ENCODE measurements around the gene FANCC. TPM values are rescaled to one million over a fixed set of nuclear protein-coding genes. Genes with fewer than 3 reads are reported as not detected.

FANCC gene
- total RNA-seq, 1 experiment from 2014 or later, result 23.6 TPM

DNA sequence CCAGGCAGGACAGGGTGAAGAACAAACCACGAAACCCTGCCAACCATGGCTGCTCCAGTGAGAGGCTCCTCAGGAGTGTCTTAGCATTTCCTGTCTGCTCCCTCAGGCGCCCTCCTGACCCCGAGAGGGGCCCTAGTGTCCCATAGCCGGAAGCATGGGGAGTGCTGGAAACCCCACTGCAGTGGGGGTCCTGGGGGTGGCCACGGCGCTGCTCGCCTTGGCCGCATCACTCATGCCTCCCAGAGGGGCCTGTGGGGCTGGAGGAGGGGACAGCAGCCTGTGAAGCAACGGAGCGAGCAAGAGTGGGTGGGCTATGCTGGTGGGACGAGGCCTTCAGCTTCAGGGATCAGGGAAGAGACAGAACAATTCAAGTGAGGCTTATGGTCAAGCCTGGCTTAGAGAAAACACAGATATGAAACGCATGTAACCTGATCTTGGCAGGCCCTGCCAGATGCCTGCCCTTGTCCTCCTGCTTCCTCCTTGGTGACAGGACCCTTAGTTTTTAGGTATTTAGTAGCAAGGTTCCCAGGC, 219.1 kb downstream of the FANCC start:
- in situ Hi-C loops (cut with HindIII; ENCODE audit: low sequenced_read_pairs), result no loop called here
- no peak for DNase-seq (ENCODE audit: low spot score)

DNA sequence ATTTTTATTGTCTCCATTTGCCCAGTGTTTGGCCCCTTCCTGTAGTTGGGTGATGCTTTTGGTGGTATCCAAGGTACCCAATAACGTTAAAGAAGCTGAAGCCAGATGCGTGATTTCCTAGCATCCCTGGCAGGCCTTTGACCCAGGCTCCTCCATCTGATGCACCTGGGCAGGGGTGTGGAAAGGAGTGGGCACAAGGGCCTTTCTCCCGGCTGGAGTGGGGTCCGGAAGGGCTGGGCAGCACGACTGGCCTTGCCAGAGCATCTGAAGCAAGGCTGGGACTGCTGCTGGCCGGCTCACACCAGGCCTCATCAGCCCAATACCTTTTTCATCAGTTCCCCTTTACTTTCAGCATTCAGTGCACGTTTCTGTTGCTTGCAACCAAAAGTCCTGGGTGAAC, 220.2 kb downstream of the FANCC start:
- in situ Hi-C loops (cut with HindIII; ENCODE audit: low sequenced_read_pairs), result no loop called here
- DNase-seq (ENCODE audit: low spot score), result no peak

DNA sequence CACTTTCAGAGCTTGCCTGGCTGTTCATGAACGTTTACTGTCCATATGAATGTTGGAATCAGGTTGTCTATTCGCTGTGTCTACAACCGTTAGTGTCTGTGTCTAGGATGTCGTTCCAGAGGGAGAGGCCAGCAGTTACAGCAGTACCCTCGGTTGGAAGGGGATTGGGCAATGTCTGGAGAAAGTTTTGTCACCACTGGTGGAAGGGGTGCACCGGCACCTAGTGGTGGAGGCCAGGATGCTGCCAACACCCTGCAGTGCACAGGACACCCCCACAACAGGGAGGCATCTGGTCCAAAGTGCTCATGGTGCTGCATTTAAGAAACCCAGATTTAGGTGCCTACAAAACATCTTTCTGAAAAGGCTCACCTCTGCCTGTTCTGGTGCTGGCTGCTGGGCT, 220.7 kb downstream of the FANCC start:
- DNase-seq (ENCODE audit: low spot score), result no peak
- in situ Hi-C loops (cut with HindIII; ENCODE audit: low sequenced_read_pairs), result no loop called here

DNA sequence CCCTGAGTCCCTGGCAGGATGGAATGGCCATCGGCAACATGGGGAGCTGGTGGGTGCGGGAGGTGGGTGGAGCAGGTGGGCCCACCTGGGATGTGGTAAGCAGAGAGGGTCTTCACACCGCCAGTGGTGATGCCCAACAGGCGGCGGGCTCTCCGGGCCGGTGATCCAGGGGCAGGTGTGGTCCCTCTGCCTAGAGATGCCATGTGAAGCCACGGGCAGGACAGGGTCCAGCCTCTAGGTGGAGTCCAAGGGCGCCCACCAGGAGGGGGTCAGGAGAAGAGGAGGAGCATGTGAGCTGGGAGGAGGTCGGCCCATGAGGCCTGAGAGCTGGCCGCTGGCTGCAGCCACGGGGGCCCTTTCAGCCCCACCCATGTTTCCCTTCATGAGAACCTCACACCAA, 221.1 kb downstream of the FANCC start:
- in situ Hi-C loops (cut with HindIII; ENCODE audit: low sequenced_read_pairs), result no loop called here
- DNase-seq (ENCODE audit: low spot score), result no peak

DNA sequence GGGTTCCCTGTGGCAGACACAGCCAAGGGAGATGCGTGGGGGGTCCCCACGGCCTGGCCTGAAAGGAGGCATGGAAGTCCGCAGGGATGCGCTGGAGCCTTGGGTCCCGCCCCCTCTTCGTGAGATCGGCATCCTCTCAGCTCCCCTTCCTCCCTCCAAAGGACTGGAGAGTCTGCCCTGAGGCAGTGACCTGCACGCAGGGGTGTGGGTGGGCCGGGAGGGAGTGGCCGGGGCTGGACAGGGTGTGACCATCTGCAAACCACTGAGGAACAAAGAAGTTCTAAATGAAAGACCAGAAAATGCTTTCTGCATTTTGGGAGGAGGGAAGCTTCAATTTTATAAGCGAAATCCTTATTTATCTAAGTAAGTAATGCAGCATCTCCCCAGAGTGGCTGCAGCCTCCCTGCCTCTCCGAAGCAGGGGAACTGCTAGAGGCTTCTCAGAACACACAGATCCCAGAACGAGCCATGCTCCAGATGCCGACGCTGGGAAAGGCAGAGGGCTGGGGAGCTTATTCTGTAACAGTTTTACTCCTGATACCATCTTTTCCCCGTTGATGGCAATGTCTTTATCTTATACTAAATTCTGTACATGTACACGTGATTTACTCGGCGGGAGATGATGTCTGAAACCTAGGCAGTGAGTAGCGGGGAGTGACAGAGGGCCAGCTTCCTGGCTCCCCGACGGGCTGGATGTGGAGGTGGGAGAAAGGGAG, 221.7 kb downstream of the FANCC start:
- DNase-seq (ENCODE audit: low spot score), result no peak
- in situ Hi-C loops (cut with HindIII; ENCODE audit: low sequenced_read_pairs), result no loop called here

DNA sequence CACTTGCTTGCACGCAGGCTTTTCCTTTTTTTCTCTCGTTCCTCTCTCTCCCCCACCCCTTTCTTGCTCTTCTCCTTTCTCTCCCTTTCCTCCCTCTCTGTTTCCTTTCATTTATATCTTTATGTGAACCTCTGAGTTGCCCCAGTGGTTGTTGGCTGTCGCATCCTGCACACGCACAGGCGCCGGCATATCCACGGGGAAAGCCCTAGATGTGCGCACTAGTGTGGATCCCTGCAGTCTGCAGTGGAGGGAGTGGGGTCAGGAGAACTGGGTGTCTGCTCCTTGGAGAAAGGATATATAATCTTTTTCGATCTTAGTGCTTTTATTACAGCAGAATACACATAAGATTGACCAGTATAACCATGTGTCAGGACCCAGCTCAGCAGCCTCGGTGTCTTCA, 223.5 kb downstream of the FANCC start:
- no peak for DNase-seq (ENCODE audit: low spot score)
- in situ Hi-C loops (cut with HindIII; ENCODE audit: low sequenced_read_pairs), result no loop called here

DNA sequence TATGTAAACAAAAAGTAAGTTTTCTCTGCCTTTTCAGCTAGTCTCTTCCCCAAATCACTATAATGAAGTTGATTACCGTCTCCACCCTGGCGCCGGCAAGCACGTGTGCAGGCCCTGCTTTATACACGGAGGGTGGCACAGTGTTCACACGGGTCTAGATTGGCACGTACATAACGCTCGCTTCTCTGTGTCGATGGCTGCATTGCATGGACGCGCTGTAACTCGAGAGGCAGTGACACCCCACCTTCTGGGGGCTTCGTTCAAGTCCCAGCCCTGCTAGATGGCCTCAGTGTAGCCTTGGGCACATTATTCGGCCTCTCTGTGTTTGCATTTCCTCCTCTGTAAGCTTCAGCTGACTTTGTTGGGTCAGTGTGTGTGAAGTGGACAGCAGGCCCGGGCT, 223.9 kb downstream of the FANCC start:
- in situ Hi-C loops (cut with HindIII; ENCODE audit: low sequenced_read_pairs), result no loop called here
- DNase-seq (ENCODE audit: low spot score), result no peak

DNA sequence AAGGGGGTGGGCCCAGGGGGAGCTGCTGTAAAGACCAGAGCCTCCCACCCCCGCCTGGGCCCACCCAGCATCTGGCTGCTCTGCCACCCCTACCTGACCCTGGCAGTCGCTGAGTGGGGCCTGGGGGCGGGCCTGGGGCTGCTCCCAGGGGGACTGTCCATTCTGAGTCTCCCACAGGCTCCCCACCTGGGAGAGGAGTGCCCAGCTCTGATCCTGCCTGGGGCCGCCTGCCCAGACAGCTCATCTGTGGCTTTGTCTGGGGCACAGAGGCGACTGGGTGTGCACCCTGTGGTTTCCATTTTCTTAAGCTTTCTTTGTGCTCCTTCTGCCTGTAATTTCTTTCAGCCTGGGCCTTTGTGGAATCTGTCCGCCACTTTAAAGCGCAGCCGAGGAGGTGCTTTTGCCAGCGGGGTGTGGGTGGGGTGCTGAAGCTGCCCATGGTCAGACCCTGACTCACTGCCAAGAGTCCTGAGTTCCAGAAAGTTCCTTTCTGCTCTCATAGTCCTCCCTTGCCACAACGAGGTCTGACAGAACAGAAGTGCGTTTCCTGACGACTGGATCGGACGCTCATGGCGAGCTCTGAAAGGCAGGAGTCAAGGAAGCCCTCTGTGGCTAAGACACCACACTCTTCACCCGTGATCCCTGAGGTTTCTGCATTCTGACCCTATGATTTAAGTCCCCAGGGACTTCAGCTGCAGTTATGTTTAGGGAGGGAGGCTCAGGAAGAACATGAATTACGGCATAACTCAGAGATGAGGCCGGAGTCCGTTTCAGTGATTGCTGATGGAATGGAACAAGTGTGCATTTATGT, 225.0 kb downstream of the FANCC start:
- no peak for DNase-seq (ENCODE audit: low spot score)
- in situ Hi-C loops (cut with HindIII; ENCODE audit: low sequenced_read_pairs), result no loop called here

DNA sequence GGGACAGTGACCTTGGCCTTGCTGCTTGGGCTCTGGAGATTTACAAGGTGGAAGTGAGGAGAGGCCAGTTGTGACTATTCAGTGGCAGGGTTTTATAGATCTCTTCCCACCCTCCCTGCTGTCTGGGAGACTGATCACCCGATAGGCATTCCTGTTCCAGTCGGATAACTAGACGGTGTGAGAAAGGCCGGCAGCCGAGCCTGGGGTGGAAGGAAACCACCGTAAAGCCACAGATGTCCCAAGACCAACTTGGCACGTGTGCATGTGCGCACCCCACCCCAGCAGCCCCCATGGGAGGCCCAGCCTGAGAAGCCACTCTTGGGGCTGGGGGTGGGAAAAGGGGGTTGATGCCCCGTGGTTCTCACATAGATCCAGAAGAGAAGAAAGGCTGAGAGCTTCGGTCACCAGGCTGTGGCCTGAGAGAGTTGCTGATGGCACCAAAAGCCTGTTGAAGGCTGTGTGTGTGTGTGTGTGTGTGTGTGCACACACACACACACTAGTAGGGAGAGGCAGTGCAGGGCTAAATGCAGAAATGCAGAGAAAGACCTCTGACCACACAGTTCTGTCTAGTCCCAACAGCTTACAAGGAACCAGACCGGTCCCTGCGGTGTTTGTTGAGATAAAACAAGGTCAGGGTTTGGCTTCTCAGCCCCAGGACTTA, 225.8 kb downstream of the FANCC start:
- no peak for DNase-seq (ENCODE audit: low spot score)
- in situ Hi-C loops (cut with HindIII; ENCODE audit: low sequenced_read_pairs), result no loop called here

DNA sequence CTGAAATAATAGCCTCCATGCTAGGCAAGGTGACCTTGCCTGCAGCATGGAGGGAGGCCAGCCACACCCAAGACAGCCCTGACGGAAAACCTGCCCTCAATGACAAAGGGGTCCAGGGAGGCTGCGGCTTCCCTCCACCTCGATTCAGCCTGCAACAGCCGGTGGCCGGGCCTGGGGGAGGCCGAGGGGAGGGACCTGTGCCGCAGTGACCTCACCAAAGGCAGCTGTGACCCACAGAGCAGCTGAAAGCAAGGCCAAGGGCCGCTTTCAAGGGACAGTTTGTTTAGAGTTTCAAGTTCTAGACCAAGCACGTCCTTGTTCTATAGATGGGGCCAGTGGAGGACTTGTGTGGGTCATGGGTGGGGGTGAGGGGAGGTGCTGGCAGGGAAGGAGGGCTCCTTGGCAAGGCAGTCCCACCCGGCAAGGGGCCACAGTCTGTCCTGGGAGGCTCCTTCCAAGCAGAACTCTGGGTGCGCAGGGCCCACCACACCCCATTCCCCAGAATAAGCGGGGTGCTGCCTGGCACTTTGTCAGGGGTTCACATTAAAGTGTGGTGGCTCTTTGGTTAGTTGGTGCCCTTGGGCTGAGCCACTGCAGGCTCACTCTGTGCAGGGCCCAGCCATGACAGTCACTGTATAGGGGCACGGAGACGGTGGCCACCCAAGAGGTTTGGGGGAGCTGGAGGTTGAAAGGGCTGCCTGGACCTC, 226.5 kb downstream of the FANCC start:
- no peak for DNase-seq (ENCODE audit: low spot score)
- in situ Hi-C loops (cut with HindIII; ENCODE audit: low sequenced_read_pairs), result no loop called here

DNA sequence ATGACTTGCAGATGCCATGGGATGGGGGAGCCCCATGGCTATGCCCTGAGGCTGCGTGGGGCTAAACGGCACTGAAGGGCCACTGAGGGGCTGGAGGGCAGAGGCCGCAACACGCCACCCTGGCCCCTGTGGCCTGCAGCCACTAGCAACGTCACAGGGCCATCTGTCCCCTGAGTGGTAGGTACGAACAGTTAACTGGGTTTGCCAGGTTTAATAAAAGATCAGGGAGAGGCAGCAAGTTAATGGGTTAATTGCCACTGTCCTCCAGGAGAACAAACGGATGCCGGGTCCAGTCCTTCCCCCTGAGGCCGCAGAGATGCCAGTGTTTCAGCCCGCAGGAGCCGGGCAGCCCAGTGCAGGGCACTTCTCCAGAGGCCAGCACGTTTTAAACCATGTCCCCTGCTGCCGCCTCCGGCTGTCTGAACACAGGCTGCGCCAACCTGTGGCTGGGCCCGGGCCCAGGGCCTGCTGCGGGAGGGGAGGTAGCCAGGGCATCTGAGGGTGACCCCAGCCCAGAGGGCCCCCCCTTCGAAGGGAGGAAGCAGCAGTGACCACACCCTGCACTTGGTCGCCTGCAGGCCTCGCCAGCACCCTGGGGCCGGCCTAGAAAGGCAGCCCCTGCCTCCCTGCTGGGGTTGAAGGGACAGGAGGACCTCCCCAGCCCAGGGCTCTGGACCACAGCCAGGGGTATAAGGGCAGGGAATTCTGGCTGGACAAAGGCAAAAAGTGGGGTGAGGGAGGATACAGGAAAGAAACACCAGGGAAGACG, 227.3 kb downstream of the FANCC start:
- peak; percentile 83 for DNase-seq (ENCODE audit: low spot score)
- in situ Hi-C loops (cut with HindIII; ENCODE audit: low sequenced_read_pairs), result no loop called here

DNA sequence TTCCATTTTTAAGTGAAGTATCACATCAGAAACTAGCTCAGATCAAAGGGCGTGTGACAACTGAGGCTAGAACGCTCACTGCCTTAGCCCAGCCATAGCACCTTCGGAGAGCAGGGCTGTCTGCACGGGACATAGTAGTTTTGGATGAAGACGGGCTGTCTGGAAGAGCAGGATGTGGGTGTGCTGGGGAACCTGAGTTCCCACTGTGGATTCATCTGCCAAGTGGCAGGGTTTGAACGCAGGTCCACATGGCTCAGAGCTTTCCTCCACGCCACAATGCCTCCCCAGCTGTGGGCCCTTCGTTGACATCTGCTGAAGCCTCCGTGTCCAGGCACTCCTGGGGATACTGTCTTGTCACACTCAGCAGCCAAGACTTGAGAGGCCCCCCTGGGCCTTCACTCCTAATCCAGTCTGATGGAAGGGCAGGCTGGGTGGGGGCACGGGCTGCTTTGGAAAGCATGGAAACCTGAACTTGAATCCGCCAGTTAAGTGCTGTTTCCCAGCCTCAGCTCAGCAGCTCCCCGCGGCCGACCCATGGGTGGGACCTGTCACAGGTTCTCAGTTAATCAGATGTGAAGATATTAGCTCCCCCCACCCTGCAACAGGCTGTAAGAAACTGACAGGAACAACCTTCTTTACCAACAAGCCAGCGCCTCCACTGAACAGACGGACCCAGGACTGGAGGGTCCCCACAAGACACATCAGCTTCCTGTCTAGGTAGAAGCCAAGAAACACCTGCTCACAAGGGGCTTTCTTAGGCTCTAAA, 228.1 kb downstream of the FANCC start:
- in situ Hi-C loops (cut with HindIII; ENCODE audit: low sequenced_read_pairs), result no loop called here
- no peak for DNase-seq (ENCODE audit: low spot score)

DNA sequence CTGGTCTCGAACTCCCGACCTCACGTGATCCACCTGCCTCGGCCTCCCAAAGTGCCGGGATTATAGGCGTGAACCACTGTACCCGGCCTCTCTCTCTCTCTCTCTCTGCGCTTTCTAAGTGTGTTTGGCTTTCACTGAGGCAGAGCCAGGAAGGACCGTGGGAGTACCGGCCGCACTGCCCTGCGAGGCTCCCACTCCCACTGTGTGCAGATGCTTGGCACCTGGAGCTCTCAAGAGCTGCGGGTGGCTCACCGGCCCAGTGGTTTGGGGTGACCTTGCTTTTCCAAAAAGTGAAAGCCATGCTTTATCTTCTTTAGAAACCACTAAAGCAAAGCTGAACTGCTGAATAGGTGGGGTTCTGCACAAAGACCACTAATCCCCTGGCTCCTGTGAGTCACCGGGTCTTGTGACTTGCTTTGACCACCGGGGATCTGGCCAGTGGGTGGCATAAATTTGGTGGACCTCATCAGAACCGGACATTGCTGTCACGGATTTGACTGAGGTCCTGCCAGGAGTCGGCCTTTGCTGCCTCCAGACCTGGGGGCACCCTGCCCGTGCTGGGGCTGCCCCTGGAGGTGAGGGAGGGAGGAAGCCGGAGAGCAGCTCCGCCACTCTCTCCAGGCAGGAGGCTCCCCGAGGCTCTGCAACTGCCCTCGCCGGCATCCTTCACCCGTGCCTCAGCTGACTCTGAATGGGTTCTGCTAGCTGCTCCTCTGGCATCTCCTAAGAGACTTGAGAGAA, 228.9 kb downstream of the FANCC start:
- in situ Hi-C loops (cut with HindIII; ENCODE audit: low sequenced_read_pairs), result no loop called here
- no peak for DNase-seq (ENCODE audit: low spot score)

DNA sequence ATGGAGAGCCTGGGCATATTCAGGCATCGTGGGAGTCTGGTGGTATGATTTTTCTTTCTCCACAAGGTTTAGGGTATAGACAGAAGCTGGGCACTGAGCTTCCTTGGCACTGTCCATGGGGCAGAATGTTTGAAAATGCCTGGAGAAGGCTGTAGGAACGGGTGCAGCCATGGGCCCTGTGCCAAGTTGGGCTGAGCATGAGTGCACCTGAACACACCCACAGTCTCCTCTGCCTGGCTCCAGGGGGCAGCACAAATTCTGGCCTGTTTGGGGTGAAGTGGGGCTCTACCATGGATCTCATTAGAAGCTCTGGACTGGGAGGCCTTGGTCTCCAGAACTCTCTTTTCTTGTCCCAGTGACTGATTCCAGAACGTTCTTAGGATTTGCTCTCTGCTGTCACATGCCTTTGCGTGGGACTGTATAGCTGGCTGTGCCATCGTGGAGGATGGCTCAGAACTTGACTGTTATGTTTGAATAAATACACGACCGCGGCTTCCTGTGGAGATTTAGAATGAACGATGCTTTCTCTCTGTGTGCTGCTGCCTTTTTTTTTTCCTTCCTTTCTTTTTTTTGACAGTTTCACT, 229.8 kb downstream of the FANCC start:
- in situ Hi-C loops (cut with HindIII; ENCODE audit: low sequenced_read_pairs), result no loop called here
- no peak for DNase-seq (ENCODE audit: low spot score)

DNA sequence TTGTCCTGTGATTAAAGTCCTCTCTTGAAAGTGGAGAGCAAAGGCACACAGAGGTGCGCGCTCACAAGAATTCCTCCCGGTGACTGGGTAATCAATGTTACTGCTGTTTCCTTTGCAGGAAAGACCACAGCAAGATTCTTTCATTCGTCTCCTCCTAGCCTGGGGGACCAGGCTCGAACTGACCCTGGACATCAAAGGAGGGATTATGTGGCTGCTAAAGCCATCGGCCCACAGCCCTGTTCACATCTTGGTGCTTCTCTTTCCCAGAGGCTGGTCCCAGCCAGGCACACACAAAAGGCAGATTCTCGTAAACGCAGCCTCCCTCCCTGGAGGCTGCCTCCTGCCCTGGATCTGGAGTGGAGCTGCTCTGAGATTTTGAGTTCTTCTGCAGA, 230.9 kb downstream of the FANCC start:
- in situ Hi-C loops (cut with HindIII; ENCODE audit: low sequenced_read_pairs), result no loop called here
- no peak for DNase-seq (ENCODE audit: low spot score)

DNA sequence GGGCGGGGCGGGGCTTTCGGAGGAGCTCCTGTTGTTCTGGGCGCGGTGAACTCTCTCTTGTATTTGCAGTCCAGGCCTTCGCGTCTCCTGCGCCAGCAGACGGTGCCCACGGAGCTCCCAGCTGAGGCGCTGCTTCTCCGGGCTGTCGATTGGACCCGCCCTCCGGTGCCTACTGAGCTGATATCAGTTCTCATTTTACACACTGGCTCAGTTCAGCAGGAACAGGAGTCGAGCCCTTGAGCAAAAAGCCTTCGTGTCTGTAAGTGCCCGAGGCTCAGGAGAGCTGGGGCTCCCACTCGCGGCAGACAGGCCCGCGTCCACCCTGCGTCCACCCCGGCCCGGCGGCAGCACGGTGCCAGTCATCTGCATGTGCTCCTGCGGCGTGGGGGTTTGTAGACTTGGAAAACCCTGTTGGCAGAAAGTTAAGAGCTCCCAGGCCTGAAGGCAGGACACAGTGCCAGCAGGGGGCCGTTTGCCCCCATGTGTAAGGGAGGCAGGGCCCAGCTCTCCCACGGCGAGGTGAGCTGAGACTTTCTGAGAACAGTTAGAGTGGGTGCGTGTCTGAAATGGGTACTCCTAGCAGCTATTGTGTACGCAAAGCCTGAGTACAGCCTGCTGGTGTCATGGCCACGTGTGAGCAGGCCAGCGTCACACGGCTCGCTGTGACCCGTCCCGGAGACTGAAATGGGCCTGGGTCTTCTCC, 231.5 kb downstream of the FANCC start:
- DNase-seq (ENCODE audit: low spot score), result no peak
- in situ Hi-C loops (cut with HindIII; ENCODE audit: low sequenced_read_pairs), result no loop called here

Data from G401 (cell line).